Gastrocnemius medialis (tissue), 4 donors: ENCODE results near the gene MTA2.

Experiments used
- CTCF ChIP-seq, 5 experiments: fragments of 450-650 bp in 3 of 5; fragments of 200-600 bp in 2 of 5; sonication (generic) in 2 of 5; IDR thresholded peaks in 4 of 5; conservative IDR thresholded peaks in 1 of 5; 1 replicate in 4 of 5; 2 replicates in 1 of 5; pipeline ENCODE4 v1.5.1; 2016 to 2019; ENCODE audit warnings: antibody characterized with exemption in 5 of 5, mild to moderate bottlenecking in 3 of 5, moderate library complexity in 3 of 5
- POLR2A ChIP-seq, 2 donors: fragments of 450-650 bp; IDR thresholded peaks; one replicate each; pipeline ENCODE4 v1.6.1; 2017; ENCODE audit warnings: antibody characterized with exemption in 2 of 2, mild to moderate bottlenecking in 2 of 2, moderate library complexity in 2 of 2

- no peak for TF ChIP-seq POLR2A (IDR thresholded peaks at IDR 0.05)
- no peak for TF ChIP-seq CTCF (IDR thresholded peaks at IDR 0.05 in 4 of 5, conservative IDR thresholded peaks at IDR 0.05 in 1 of 5)
Measured at GRCh38 chr11:62621027-62621566, 19.4 kb upstream of the MTA2 start.
